ENCODE data around the gene TAF11L13.
"Not testable (repeated sequence)": the region's sequence is repeated elsewhere in the genome, so short reads cannot be mapped to it uniquely, and the experiment has no call there.

DNA sequence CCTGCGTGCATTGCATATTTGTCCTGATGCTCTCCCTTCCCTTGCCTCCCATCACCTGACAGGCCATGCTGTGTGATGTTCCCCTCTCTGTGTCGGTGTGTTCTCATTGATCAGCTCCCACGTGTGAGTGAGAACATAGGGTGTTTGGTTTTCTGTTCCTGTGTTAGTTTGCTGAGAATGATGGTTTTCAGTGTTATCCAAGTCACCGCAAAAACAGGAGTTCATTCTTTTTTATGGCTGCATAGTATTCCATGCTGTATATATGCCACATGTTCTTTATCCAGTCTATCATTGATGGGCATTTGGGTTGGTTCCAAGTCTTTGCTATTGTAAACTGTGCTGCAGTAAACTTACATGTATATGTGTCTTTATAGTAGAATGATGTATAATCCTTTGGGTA, 24.4 kb upstream of the TAF11L13 start:
- TF ChIP-seq, protein P1, sequence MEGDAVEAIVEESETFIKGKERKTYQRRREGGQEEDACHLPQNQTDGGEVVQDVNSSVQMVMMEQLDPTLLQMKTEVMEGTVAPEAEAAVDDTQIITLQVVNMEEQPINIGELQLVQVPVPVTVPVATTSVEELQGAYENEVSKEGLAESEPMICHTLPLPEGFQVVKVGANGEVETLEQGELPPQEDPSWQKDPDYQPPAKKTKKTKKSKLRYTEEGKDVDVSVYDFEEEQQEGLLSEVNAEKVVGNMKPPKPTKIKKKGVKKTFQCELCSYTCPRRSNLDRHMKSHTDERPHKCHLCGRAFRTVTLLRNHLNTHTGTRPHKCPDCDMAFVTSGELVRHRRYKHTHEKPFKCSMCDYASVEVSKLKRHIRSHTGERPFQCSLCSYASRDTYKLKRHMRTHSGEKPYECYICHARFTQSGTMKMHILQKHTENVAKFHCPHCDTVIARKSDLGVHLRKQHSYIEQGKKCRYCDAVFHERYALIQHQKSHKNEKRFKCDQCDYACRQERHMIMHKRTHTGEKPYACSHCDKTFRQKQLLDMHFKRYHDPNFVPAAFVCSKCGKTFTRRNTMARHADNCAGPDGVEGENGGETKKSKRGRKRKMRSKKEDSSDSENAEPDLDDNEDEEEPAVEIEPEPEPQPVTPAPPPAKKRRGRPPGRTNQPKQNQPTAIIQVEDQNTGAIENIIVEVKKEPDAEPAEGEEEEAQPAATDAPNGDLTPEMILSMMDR (IDR thresholded peaks at IDR 0.05): not testable (repeated sequence)
- TF ChIP-seq POLR2A, POLR2AphosphoS5 (IDR thresholded peaks at IDR 0.05): not testable (repeated sequence)

Data from sigmoid colon (tissue), 4 donors.